NCI-H2196 treated with DMSO at 0.1 percent for 48 hours (cell line): ENCODE data around the gene PODXL.
"Not testable (repeated sequence)": the region's sequence is repeated elsewhere in the genome, so short reads cannot be mapped to it uniquely, and the experiment has no call there.

ENCODE experiments used
- DNase-seq: peaks from one replicate; lab custom pipeline; 2025; ENCODE audit not compliant: unreplicated experiment; lab: John Stamatoyannopoulos, UW

The PODXL gene

DNA sequence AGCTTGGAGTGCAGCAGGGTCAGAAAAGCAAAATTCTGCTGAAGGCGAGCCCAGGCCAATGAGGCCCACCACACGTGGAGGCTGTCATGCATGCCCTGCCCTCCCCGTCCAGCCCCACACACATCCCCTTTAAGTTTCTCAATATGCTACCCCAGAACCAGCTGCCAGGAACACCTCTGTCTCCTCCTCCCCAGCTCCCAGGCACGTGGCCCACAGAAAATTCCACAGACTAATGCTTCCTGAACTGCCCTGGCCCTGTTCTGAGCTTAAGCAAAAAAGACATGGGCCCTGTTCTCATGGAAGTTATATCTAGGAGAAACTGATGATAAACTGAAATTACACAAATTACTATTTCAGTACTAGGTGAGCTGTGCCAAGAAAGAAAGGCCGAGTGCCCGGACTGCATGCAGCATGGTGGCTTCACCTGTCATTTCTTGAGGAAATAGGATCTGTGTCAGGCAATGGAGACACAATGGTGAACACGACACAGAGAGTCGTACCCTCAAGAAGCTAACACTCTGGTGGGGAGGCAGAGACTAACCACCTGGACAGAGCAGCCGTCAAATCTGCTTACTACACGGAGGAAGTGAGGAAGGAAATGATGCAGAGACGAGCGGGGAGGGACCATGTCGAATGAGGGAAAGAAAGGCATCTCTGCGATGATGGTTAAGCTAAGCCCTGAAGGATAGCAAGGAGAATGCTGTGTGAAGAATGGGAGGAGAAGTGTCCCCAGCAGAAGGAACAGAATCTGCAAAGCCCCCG is 44.5 kb downstream of the PODXL start:
- DNase-seq, result no peak

DNA sequence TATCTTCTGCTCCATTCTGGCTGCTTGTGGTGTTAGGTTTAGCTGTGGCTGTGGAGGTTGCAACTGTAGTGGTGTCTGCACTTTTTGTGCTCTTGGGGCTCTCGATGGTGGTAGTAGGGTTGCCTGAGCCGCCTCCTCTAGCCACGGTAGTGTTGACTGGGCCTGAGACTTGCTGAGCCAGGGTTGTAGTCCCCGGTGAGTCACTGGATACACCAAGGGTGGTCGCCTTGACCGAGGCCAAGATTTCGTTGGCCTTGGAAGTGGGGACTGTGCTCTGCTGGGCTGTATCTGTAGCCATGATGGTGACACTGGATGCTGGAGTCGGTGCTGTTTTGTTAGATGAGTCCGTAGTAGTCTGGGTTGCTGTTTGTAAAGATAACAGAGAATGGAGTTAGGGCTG is 45.4 kb downstream of the PODXL start:
- no peak for DNase-seq

DNA sequence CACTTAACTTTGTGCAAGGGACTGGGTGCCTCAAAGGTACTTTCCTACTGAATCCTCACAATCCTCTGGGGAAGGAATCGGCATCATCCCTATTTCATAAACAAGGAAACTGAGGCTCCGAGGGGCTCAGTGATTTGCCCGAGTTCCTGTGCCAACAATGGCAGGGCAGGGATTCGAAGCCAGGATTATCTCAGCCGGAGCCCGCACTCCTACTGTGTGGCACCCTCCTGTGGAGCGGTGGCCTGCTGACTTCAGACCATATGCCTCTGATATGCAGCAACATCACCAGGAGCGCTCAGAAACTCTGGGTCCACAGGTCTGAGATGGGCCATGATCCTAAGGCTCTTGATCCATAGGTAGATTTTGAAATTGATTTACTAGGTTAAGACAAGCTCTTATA is 46.6 kb downstream of the PODXL start:
- no peak for DNase-seq

- DNase-seq, result no peak
Measured at GRCh38 chr7:131508754-131509486, 47.5 kb downstream of the PODXL start.

GRCh38 chr7:131507592-131508331 is 48.7 kb downstream of the PODXL start:
- no peak for DNase-seq

GRCh38 chr7:131506597-131506996 is 49.8 kb downstream of the PODXL start:
- no peak for DNase-seq

DNA sequence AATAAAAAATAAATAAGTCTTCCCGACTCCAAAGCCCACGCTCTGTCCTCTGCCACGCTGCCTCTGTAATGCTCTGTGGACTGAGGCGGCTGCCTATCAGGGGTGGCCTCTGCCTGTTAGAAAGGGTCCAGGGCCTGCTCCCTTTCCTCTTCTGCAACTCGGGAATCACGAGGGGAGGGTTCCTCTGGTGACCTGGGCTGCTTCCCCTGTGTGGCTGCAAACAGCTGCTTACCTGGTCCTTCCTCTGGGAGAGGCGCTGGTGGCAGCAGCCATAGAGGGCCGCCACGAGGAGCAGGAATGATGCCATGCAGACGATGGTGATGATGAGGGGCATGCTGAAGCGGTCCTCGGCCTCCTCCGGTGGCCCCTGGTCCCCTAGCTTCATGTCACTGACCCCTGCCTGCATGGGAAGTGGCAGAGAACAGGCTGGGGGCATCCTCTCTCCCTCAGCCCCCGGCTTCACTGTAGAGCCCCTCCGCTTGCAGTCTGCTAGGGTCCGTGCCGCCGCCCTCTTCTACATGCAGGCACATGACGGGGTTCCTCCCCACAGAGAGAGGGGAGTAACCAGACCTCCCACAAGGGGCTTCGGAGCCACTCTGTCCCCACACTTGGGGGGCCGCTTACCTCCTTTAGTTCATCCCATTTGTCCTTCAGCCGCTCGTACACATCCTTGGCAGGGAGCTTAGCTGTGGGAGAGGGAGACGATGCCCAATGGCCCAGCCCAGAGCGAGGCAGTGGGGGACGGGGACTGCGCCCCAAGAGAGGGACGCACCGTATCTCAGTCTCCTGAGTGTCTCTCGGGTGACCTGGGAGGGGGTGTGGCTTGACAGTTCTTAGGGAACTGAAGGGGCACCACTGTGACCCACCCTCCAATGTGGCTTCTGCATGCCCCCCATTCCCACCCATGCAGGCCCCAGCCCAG is 50.5 kb downstream of the PODXL start:
- DNase-seq, result no peak

DNA sequence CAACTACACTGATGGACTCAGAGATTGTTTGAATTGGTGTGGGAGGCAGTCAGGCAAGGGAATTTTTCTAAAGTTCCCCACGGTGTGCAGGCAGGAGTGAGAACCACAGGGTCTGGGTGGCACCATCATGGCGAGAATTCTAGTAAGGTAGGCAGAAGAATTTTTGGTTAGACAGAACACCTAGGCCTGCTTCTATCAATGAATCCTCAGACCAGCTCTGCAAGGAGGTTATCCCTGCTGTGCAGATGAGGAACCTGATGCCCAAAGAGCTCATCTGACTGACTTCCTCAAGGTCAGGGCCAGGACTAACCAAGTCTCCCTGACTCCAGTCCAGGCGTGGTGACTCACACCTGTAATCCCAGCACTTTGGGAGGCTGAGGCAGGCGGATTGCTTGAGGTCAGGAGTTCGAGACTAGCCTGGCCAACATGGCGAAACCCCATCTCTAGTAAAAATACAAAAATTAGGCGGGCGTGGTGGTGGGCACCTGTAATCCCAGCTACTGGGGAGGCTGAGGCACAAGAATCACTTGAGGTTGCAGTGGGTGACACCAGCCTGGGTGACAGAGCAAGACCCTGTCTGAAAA is 51.3 kb downstream of the PODXL start:
- not testable (repeated sequence) for DNase-seq

GRCh38 chr7:131504157-131504899 is 52.1 kb downstream of the PODXL start:
- DNase-seq, result no peak

GRCh38 chr7:131503639-131504038 is 52.8 kb downstream of the PODXL start:
- DNase-seq, result no peak

GRCh38 chr7:131502810-131503508 is 53.5 kb downstream of the PODXL start:
- no peak for DNase-seq

GRCh38 chr7:131501930-131502685 is 54.3 kb downstream of the PODXL start:
- DNase-seq, result no peak

DNA sequence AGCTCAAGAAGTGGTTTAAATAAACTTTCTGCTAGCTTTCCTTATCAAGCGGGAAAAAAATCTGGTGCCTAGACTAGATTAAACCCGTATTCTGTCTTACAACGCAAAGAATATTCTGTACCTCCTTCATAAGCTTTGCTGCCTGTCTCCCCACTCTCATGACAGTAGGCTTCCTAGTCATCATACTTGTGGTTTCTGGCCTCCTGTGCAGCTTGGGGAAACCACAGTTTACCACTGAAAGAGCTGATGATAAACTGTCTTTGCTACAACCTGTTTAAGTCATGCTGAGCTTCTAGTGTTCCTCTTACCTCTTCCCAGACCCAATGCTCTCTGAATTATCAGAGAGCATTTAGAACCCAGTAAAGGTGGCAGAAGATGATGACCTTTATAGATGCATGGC is 55.0 kb downstream of the PODXL start:
- DNase-seq, result no peak

GRCh38 chr7:131500357-131500756 is 56.1 kb downstream of the PODXL start:
- DNase-seq, result no peak

DNA sequence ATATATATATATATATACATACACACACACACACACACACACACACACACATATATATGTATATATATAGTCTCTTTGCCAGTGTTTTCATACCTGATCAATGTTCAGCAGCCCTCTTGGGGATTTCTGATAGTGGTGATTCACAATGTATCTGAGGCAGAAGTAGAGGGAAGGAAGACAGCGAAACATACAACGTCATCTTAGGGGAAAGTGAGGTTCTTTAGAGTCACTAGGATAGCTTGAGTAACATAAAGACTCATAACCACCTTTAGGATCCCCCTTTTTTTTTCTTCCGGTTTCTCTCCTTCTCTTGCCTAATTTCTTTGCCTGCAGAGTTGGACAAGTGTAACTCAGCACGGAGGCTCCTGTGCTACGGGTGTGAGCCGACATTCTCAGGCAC is 56.6 kb downstream of the PODXL start:
- no peak for DNase-seq

GRCh38 chr7:131498237-131498885 is 58.1 kb downstream of the PODXL start:
- DNase-seq, result no peak

- DNase-seq, result no peak
Measured at GRCh38 chr7:131497454-131497853, 59.0 kb downstream of the PODXL start.
